ENCODE data around the gene SOBP.

Gene SOBP

DNA sequence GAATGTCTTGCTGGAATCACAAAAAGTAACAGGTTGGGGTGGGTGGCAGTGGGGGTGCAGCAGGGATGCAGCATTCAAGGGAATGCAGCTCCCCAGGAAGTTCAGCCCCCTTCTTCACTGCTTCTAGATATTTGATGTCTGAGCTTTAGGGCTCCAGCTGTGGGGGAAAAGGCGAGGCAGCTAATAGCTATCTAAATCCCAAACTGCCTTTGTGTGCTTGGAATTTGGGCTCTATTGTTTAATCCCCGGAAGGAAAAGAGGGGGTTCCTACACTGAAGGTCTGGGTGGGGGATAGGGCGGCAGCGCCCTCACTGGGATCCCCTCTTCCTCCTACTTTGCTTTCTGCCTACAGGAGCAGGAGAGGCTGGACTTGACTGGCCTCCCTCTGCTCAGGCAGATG is 116.5 kb downstream of the SOBP start:
- Histone ChIP-seq H3K27me3 (ENCODE audit: control insufficient read depth, insufficient read depth, low read length) (no peaks in the 10 kb centered on the region), H3K9ac (ENCODE audit: low read length) (no peak overlapping the region), H3K4me3 (ENCODE audit: low read length) (no peak overlapping the region), H3K27ac (ENCODE audit: low read depth, low read length) (no peak overlapping the region), H3K4me1 (ENCODE audit: control insufficient read depth, insufficient read depth, low read length) (peaks cover 4% of the 10 kb centered on the region), H3K36me3 (ENCODE audit: control insufficient read depth, insufficient read depth, low read length) (no peaks in the 10 kb centered on the region)

DNA sequence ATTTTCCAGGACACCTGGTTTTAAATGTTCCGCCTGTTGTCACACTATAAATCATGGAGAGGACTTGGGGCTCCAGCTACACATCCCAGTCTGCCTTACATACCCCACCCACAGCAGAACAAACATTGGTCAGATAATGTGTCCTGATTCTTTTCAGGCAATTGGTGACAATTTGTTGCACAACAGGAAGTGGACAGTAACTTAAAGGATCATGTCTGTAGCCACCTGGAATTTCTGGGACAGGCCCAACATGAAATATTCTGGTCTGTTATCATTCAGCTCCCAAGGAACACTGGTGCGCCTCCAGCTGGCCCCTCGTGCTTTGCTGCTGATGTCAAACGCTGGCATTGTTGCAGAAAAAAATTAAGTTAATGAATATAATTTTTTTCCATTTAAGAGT is 117.2 kb downstream of the SOBP start:
- H3K27ac ChIP-seq (ENCODE audit: low read depth, low read length) = no peak overlapping the region
- no peak overlapping the region for H3K9ac ChIP-seq (ENCODE audit: low read length)
- peaks cover 4% of the 10 kb centered on the region for H3K4me1 ChIP-seq (ENCODE audit: control insufficient read depth, insufficient read depth, low read length)

DNA sequence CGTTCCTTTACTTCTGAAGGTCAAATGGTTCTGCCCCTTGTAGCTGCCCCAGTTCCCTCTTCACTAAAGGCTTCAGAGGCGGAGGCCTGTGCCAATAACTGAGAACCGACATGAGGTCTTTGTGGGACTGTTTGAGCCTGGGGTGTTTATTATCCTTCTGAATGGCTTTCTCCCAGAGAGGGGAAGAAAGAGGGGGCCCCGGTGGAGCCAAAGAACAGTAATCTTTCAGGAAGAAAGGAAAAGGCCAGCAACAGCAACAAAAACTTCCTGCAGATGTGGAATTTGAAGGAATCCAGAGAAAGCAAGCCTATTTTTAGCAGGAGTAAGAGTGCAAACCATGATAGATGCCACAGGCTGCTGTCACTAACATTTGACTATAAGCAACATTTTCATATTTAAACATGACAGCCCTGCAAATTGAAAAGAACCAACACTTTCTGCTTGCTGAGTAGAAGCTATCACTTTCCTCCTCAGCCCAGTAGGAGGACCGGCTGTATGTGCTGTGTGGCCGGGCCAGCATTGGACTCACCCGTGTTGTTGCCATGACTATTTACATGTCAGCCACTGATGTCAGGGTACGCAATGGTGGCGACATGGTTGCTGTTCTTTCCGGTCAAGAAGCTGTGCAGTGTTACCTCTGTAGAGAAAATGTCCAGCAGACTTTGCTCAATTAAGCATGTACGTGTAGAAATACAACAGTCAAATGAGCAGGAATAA is 121.3 kb downstream of the SOBP start:
- Histone ChIP-seq H3K4me3 (ENCODE audit: low read length) (no peak overlapping the region), H3K27me3 (ENCODE audit: control insufficient read depth, insufficient read depth, low read length) (no peaks in the 10 kb centered on the region), H3K36me3 (ENCODE audit: control insufficient read depth, insufficient read depth, low read length) (no peaks in the 10 kb centered on the region), H3K4me1 (ENCODE audit: control insufficient read depth, insufficient read depth, low read length) (peaks cover 4% of the 10 kb centered on the region), H3K27ac (ENCODE audit: low read depth, low read length) (peak overlapping the region; percentile 14), H3K9ac (ENCODE audit: low read length) (no peak overlapping the region)

More for the DNA sequence above, 117.2 kb downstream of the SOBP start:
- Histone ChIP-seq H3K36me3 (ENCODE audit: control insufficient read depth, insufficient read depth, low read length) (no peaks in the 10 kb centered on the region), H3K27me3 (ENCODE audit: control insufficient read depth, insufficient read depth, low read length) (no peaks in the 10 kb centered on the region), H3K4me3 (ENCODE audit: low read length) (no peak overlapping the region)

DNA sequence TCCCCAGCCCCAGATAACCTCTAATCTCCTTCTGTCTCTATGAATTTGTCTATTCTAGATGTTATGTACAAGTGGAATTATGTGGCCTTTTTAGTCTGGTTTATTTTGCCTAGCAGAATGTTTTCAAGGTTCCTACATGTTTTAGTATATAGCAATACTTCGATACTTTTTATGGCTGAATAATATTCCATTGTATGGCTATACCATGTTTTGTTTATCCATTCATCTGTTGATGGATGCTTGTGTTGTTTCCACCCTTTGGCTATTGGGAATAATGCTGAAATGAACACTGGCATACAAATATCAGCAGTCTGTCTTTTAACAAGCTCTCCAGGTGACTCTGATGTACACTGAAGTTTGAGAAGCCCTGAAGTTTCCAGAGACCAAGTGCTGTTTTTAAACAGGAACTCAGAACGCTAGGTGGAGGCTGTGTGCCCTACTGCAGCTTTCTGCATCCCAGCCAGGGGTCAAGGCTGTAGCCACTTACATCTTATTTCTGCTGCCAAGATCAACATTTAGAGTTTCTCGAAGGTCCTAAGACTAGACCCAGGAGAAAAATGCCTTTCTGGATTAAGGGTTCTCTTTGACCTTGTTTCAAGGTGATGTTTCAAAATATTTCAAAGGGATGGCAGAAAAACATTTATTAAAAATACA is 123.0 kb downstream of the SOBP start:
- H3K4me3 ChIP-seq (ENCODE audit: low read length) = no peak overlapping the region
- H3K36me3 ChIP-seq (ENCODE audit: control insufficient read depth, insufficient read depth, low read length) = no peaks in the 10 kb centered on the region
- H3K9ac ChIP-seq (ENCODE audit: low read length) = no peak overlapping the region
- no peaks in the 10 kb centered on the region for H3K27me3 ChIP-seq (ENCODE audit: control insufficient read depth, insufficient read depth, low read length)
- no peak overlapping the region for H3K27ac ChIP-seq (ENCODE audit: low read depth, low read length)
- H3K4me1 ChIP-seq (ENCODE audit: control insufficient read depth, insufficient read depth, low read length) = peaks cover 2% of the 10 kb centered on the region

DNA sequence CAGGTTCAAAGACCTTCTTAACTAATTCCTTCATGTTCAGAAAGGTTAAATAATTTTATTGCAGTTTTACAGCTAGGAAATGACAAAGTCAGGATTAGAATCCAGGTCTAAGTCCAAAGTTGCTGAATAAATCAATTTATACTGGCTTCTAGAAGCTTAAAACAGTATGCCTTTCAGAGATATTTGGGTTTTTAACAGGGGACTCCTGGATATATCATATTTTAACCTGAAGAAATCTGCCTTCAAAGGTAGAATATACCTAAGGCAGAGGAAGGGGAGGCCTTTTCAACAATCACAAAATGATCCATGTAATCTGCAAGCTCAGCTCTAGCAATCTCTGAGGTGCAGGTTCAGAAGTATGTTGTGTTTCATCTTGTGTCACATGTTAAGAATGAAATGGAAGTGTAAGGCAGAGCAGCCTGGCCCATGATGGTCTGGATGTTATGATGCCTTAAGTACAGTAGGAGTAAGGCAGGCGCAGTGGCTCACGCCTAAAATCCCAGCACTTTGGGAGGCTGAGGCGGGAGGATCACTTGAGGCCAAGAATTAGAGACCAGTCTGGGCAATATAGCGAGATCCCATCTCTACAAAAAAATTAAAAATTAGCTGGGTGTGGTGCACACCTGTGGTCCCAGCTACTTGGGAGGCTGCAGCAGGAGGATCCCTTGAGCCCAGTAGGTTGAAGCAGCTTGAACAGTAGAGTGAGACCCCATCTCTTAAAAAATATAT is 123.9 kb downstream of the SOBP start:
- Histone ChIP-seq H3K27ac (ENCODE audit: low read depth, low read length) (no peak overlapping the region), H3K36me3 (ENCODE audit: control insufficient read depth, insufficient read depth, low read length) (no peaks in the 10 kb centered on the region), H3K9ac (ENCODE audit: low read length) (no peak overlapping the region), H3K4me1 (ENCODE audit: control insufficient read depth, insufficient read depth, low read length) (peaks cover 2% of the 10 kb centered on the region), H3K4me3 (ENCODE audit: low read length) (no peak overlapping the region), H3K27me3 (ENCODE audit: control insufficient read depth, insufficient read depth, low read length) (no peaks in the 10 kb centered on the region)

DNA sequence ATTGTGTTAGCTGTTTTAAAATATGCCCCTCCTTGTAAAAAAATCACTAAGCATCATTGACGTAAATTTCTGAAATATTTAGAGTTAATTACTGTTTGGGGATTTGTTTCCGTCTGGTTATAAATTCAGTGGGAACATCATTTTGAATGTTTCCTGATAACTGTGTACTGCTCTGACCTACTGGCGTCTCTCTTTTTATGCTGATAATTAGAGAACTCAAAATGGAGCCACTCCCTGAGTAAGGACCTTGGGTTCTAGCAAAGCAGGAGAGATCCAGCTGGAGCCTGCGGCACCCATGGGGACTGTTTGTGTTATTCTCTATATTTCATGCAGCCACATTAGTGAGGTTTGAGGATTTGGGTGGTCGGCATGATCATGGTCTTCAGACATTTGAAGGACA is 124.9 kb downstream of the SOBP start:
- no peak overlapping the region for H3K4me3 ChIP-seq (ENCODE audit: low read length)
- peaks cover 2% of the 10 kb centered on the region for H3K4me1 ChIP-seq (ENCODE audit: control insufficient read depth, insufficient read depth, low read length)
- H3K36me3 ChIP-seq (ENCODE audit: control insufficient read depth, insufficient read depth, low read length) = no peaks in the 10 kb centered on the region
- H3K9ac ChIP-seq (ENCODE audit: low read length) = no peak overlapping the region
- H3K27me3 ChIP-seq (ENCODE audit: control insufficient read depth, insufficient read depth, low read length) = no peaks in the 10 kb centered on the region
- no peak overlapping the region for H3K27ac ChIP-seq (ENCODE audit: low read depth, low read length)

DNA sequence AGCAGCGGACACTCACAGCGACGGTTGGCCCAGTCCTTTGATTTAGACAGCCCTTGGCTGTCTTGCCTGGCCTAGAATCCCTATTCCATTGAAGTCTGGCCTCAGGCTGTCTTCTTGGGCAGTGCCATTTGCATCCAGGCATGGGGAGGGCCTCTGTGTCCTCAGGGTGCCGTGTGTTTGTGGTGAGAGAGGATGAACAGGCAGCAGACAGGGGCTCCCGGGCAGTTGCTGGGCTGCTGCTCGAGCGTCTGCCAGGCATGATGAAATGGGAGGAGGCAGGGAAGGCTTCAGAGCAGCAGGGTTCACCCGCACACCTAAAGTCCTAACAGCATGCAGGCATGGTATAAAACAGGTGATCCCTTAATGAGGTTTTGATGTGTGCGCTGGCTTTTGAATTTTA is 126.9 kb downstream of the SOBP start:
- Histone ChIP-seq H3K27me3 (ENCODE audit: control insufficient read depth, insufficient read depth, low read length) (no peaks in the 10 kb centered on the region), H3K36me3 (ENCODE audit: control insufficient read depth, insufficient read depth, low read length) (no peaks in the 10 kb centered on the region), H3K4me3 (ENCODE audit: low read length) (no peak overlapping the region), H3K9ac (ENCODE audit: low read length) (no peak overlapping the region), H3K27ac (ENCODE audit: low read depth, low read length) (no peak overlapping the region), H3K4me1 (ENCODE audit: control insufficient read depth, insufficient read depth, low read length) (no peaks in the 10 kb centered on the region)

DNA sequence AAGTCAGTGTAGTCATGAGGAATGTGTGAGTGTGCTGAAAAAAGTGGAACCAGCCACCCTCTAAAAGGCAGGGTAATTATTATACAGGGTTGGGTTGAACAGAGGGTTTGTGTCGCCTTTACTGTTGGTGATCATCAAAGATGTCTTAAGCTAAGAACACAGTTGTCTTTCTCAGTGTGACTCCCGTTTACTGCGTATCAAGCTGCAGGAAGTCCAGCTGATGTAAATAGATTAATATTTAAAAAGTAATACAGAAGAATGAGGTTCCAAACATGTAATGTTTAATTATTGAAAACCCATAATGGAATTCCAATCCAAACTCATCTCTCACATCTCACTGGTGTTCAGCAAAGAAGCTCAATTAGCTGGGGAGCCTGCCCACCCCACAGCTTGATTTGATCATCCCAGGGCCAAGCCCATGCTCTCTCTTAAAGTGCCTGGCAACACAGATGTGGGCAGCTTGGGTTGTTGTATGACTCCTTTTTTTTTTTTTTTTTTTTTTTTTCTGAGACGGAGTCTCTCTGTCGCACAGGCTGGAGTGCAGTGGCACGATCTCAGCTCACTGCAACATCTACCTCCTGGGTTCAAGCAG is 127.5 kb downstream of the SOBP start:
- no peaks in the 10 kb centered on the region for H3K4me1 ChIP-seq (ENCODE audit: control insufficient read depth, insufficient read depth, low read length)
- no peak overlapping the region for H3K4me3 ChIP-seq (ENCODE audit: low read length)

DNA sequence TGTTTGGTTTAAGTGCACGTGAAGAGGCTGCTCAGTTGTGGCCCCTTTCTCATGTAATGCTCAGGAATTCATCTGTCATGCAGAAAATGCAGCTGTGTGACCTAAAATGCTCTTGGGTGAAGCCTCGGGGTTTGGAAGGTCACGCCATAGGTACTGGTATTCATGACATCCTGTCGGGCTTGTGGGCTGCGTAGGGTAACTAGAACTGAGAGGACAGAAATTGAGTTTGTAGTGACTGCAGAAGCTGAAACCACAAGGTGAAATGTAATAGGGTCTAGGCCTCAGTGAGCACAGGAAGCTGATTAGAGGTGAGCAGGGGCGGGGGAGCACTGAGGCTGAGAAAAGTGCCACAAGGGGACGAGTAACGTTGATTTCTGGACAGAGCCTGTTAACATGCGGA is 128.8 kb downstream of the SOBP start:
- Histone ChIP-seq H3K27ac (ENCODE audit: low read depth, low read length) (no peak overlapping the region), H3K9ac (ENCODE audit: low read length) (no peak overlapping the region), H3K36me3 (ENCODE audit: control insufficient read depth, insufficient read depth, low read length) (no peaks in the 10 kb centered on the region), H3K4me1 (ENCODE audit: control insufficient read depth, insufficient read depth, low read length) (no peaks in the 10 kb centered on the region), H3K27me3 (ENCODE audit: control insufficient read depth, insufficient read depth, low read length) (no peaks in the 10 kb centered on the region), H3K4me3 (ENCODE audit: low read length) (no peak overlapping the region)

More for the DNA sequence above, 127.5 kb downstream of the SOBP start:
- Histone ChIP-seq H3K27ac (ENCODE audit: low read depth, low read length) (no peak overlapping the region), H3K36me3 (ENCODE audit: control insufficient read depth, insufficient read depth, low read length) (no peaks in the 10 kb centered on the region), H3K9ac (ENCODE audit: low read length) (no peak overlapping the region), H3K27me3 (ENCODE audit: control insufficient read depth, insufficient read depth, low read length) (no peaks in the 10 kb centered on the region)

DNA sequence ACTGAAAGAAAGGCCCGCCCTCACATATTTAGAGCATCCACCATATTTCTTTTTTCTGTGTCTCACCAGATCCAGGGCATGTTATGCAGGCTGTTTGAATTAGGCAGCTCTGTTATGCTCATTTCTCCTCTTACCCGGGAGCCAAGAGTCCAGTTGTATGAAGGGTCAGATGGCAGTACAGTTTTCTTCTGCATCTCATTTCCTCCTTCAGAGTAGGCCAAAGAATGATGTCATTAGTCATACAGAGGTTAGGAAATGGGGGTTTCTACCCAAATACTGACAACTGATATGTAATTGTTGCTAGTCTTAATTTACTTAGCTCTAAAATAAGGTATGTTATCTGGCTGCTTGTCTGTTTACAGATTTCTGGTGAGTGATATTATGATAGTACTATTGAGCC is 130.8 kb downstream of the SOBP start:
- H3K36me3 ChIP-seq (ENCODE audit: control insufficient read depth, insufficient read depth, low read length) = no peaks in the 10 kb centered on the region
- H3K27me3 ChIP-seq (ENCODE audit: control insufficient read depth, insufficient read depth, low read length) = no peaks in the 10 kb centered on the region
- no peaks in the 10 kb centered on the region for H3K4me1 ChIP-seq (ENCODE audit: control insufficient read depth, insufficient read depth, low read length)
- no peak overlapping the region for H3K4me3 ChIP-seq (ENCODE audit: low read length)
- no peak overlapping the region for H3K27ac ChIP-seq (ENCODE audit: low read depth, low read length)
- H3K9ac ChIP-seq (ENCODE audit: low read length) = no peak overlapping the region

DNA sequence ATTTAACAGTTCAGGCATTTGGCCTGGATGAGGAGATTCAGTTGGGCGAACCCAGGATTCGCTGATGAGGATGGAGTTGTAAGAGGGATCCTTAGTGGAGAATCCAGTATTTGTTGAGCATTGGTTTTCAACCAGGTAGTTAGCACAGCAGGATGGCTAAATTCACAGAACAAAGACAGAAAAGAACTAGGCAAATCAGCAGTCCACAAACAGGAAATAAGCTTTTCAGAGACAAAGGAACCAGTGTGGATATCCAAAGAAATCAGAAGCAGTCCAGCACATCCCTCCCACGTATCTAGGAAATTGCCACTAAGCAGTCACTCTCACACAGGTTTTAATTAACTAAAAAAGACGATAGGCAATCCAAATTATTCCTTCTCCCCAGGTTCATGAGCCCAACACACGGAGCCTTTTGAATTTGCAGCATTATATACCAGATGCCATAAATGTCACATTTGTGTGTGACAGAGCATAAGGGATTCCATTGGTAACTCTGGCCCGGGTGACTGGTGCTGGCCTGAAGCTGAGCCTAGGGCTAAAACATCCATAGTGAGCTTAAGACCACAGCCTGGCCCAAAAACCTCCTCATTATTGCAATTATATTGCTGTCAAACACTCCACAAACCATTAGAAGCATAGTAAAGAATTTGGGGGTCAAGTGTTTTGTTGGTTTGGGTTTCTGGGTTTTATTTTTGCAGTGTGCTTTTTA is 131.5 kb downstream of the SOBP start:
- H3K27ac ChIP-seq (ENCODE audit: low read depth, low read length) = no peak overlapping the region
- no peak overlapping the region for H3K4me3 ChIP-seq (ENCODE audit: low read length)
- H3K27me3 ChIP-seq (ENCODE audit: control insufficient read depth, insufficient read depth, low read length) = no peaks in the 10 kb centered on the region
- no peaks in the 10 kb centered on the region for H3K4me1 ChIP-seq (ENCODE audit: control insufficient read depth, insufficient read depth, low read length)
- H3K9ac ChIP-seq (ENCODE audit: low read length) = no peak overlapping the region
- H3K36me3 ChIP-seq (ENCODE audit: control insufficient read depth, insufficient read depth, low read length) = no peaks in the 10 kb centered on the region

DNA sequence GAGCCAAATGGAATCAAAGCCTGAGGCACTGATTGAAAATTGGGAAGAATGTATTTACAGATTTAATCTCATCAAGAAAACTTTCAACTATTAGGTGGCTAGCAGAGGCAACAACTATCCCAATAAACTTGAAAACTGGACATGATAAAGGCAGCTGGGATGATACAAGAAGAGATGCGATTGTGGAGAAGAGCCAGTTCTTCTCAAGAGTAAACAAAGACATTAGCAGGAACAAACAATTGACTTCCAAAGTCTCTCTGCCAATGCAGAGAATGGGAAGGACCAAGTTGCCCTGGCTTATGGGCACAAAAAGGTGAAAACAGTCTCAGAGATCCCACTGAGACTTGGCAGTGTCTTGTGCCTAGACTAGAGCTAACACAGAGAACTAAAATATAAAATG is 132.4 kb downstream of the SOBP start:
- no peaks in the 10 kb centered on the region for H3K4me1 ChIP-seq (ENCODE audit: control insufficient read depth, insufficient read depth, low read length)
- no peak overlapping the region for H3K9ac ChIP-seq (ENCODE audit: low read length)
- no peak overlapping the region for H3K4me3 ChIP-seq (ENCODE audit: low read length)
- H3K27me3 ChIP-seq (ENCODE audit: control insufficient read depth, insufficient read depth, low read length) = no peaks in the 10 kb centered on the region
- no peak overlapping the region for H3K27ac ChIP-seq (ENCODE audit: low read depth, low read length)
- no peaks in the 10 kb centered on the region for H3K36me3 ChIP-seq (ENCODE audit: control insufficient read depth, insufficient read depth, low read length)

Data from rectal smooth muscle tissue (tissue), 1 donor.